Kidney capillary endothelial cell (primary cell): ENCODE data around the gene SLC29A2.
"Not testable (repeated sequence)": the region's sequence is repeated elsewhere in the genome, so short reads cannot be mapped to it uniquely, and the experiment has no call there.

ENCODE experiments used
- DNase-seq: peaks from one replicate; pipeline ENCODE4 v3.0.0-alpha.2; 2018; ENCODE audit warnings: low spot score

The SLC29A2 gene

GRCh38 chr11:66384316-66384715 lies 12.8 kb upstream of the SLC29A2 start:
- not testable (repeated sequence) for DNase-seq

- not testable (repeated sequence) for DNase-seq
Measured at GRCh38 chr11:66380264-66380663, 8.7 kb upstream of the SLC29A2 start.

- DNase-seq, result not testable (repeated sequence)
Measured at GRCh38 chr11:66373690-66374287, 2.2 kb upstream of the SLC29A2 start.

DNA sequence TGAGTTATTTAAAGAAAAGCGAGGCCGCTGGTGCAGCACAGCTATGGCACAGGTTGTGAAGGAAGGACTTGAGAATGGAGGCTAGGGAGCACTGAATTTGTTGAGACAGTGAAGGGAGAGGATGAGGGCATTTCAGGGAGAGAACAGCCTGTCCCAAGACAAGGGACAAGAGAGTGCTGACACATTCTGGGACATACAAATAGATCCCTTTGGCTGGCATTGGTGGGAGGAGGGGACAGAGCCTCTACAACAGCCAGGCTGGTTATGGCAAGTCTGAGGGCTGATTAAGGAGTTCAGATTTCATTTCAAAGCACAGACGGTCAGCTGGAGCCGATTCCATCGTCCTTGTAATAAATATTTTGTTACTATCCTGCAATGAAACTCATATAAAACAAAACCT lies 1.7 kb upstream of the SLC29A2 start:
- DNase-seq, result no peak

DNA sequence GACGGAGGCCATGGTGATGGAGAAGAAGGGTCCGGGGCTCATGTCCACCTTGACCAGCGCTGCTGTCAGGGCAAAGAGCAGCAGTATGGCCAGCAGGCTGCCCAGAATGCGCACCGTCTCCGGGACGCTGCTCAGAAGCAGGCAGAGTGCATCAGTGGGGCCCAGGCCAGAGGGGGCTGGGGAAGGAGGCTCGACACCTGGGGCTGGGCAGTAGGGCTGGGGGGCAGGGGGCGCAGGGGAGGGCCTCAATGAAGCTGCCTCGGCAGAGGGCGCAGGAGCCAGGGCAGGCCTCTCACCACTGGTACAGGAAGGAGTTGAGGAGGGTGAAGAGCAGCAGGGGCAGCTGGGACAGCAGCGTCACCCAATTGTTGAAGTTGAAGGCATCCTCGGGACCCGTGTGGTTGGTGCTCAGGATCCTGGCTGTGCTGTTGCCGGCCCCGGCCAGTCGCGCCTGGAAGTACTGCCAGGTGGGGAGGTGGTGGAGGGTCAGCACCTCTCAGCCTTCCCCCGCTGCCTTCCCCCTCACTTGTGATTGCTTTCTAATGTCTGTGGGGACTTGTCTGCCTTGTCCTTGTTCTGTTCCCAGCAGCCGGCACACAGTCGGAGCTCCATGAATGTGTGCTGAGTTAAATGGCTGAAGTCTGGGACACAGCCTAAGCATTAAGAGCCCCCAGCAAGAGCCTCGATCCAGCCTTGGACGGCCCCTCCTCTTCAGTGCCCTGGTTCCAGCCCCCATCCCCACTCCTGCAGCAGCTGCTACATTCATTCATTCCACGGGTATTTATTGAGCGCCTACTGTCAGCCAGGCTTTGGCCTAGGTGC lies 2.3 kb downstream of the SLC29A2 start:
- no peak for DNase-seq

DNA sequence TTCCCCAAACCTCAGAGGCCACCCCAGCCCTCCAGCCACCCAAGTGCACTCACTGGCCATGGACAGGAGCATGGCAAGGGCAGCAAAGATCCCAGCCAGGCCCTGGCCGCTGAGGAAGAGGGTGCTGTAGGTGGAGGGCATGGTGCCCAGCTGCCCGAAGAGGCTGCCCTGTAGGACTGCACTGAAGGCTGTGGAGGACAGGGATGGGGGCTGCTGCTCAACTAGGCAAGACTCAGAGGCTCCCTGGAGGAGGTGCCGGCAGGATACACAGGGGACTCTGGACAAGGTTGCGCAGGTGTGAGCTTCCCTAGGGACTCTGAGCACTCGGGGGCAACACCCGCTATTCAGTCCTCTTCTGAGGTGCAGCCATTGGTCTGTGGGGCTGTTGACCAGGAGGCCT lies 3.1 kb downstream of the SLC29A2 start:
- no peak for DNase-seq

GRCh38 chr11:66367561-66368312 lies 3.8 kb downstream of the SLC29A2 start:
- no peak for DNase-seq

DNA sequence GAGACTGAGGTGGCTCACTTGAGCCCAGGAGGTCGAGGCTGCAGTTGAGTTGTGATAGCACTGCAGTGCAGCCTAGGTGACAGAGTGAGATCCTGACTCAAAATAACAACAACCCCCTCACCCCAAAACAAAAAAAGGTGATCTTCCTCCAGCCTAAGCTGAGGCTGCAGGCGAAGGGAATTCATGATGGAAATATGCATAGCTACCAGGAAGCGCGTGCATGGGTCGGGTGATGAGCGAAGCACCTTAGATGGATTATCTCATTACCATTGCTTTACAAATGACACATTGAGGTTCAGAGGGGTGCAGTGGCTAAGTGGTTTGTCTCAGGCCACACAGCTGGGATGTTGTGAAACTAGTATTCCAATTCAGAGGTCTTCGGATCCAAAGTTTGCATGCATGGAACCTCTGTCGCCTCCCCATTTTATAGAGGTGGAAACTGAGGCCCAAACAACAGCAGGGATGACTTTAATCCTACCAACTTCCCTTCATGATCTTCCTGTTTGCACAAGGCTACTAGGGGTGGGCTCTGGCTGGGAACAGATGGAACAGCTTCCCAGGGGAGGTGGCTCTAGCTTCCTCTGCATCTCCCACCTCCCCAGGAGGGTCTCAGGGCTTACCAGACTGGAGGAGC lies 4.6 kb downstream of the SLC29A2 start:
- no peak for DNase-seq

- DNase-seq, result no peak
Measured at GRCh38 chr11:66365711-66366619, 5.6 kb downstream of the SLC29A2 start.

DNA sequence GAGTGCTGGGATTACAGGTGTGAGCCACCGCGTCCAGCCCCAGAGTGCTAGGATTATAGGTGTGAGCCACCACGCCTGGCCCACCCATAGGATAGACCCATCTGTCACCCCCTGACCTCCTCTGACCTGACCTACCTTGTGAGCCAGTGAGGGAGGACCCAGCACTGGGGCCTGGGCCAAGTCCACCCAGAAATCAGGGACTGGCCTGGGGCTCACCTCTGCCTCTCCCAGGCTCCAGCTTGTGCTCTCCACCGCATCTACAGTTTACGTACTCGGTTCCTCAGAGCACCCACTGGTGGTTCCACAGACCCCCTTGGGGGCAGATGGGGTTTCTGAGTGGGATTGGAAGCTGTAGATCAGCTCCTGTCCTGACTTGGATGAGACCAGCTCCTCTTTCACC lies 6.4 kb downstream of the SLC29A2 start:
- DNase-seq, result no peak

DNA sequence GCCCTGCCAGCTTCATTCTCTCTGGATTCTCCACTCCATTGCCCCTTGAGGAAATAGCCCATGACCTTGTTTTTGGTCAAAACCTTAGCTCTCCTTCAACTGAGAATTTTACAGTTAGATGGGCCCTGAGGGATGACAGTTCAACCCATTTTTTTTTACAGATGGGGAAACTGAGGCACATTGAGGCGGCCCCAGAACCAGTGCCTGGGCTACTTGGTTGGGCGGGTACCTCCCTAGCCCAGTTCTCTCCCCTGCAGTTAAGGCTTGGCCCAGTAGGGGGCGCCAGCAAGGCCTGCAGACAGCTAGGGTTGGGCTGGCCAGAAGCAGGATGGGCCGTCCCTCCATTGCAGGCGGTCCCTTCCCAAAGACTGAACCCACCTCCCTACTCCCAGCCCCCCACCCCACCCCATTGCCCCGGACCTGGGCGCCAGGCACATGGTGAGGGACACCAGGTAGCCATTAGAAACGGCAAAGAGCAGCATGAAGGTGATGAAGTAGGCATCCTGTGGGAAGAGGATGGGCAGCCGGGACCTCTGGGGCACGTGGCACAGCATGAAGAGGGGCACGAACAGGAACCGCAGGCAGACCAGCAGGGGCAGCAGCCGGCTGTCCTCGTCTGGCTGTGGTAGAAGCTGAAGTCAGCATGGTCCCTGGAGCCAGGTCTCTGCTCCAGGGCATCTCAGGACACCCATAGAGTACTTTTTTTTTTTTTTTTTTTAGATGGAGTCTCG lies 7.6 kb downstream of the SLC29A2 start:
- DNase-seq, result no peak

DNA sequence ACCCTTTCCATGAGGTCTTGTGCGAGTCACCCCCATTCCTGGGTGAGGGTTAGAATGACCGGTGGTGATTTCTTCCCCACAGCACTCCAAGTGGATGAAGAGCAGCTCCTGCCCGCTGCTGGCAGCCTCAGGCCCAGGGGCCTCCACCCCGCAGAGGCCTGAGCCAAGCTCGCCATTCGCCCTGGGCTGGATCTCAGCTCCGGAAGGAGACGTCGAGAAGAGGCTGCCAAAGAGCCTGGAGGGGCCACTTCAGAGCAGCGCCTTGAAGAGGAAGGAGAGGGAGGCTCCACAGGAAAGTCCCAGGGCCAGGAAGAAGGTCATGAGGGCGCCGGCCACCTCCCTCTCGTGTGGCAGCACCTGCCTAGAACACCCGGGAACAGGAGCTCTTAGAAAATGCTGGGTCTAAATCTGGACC lies 8.4 kb downstream of the SLC29A2 start:
- DNase-seq, result no peak

DNA sequence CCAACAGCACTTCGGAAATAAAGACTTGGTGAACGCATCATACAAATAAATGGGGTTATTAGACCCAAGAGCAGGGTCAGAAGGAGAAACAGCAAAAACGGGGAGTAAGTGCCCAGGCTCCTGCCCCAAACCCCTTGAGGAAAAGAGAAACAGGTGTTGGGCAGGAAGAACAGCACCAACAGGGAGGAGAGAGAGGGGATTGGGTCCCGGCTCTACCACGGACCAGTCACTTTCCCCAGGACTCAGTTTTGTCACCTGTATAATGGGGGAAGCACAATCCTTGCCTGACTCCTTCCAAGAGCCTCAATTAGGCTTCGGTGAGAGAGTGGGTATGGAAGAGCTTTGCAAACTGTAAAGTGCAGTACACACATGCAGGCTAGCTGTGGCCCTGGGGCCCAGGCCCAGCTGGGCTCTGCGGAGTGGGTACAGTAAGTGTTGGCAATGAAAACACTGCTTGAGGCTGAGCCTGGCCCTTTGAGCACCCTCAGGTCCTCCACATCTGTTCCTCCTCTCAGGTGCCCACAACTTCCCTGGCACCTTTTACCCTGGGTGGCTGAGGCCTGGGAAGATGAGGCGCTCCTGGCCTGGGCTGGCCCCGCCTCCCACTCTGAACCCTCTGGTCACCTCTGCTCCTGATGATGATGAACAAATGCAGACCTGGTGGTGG lies 8.9 kb downstream of the SLC29A2 start:
- no peak for DNase-seq

DNA sequence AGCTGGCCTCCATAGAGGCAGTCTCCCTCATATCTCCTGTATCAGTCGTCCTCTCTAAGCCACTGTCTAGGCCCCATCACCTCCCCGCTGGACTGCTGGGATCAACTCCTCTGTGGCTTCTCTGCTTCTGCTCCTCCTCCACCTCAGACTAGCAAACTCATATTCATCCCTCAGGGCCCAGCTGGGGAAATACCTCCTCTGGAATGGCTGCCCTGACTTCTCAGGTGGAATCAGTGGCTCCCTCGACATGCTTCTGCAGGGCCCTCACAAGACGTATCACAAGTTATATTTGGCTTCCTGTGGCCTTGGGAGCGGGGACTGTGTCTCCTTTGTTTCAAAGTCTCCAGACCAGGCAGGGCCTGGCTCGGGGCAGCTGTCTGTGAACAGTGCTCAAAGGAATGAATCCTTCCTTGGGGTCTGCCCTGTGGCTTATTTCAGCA lies 10.0 kb downstream of the SLC29A2 start:
- DNase-seq, result no peak

GRCh38 chr11:66360406-66361073 lies 11.0 kb downstream of the SLC29A2 start:
- DNase-seq, result no peak

GRCh38 chr11:66359662-66360087 lies 11.9 kb downstream of the SLC29A2 start:
- DNase-seq, result no peak

- DNase-seq, result not testable (repeated sequence)
Measured at GRCh38 chr11:66350560-66351235, 20.9 kb downstream of the SLC29A2 start.

DNA sequence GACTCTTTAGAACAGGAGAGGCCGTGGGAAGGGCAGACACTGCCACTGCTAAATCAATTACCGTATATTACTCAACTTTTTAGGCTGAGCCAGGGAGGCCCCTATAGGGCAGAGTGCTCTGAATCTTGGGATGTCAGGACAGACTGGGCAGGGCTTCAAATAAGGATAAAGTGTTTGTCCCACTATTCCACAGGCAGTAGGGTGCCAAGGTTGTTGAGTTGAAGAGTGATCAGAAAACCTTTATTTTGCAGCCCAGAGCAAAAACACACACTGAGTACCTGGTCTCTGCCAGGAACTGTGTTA lies 22.5 kb downstream of the SLC29A2 start:
- no peak for DNase-seq
